Chondrocyte (in vitro differentiated cells): ENCODE results near the gene PPP6R2. TPM values are rescaled to one million over a fixed set of nuclear protein-coding genes. Genes with fewer than 3 reads are reported as not detected.
"Not testable (repeated sequence)": the region's sequence is repeated elsewhere in the genome, so short reads cannot be mapped to it uniquely, and the experiment has no call there.

ENCODE experiments used
- DNase-seq: peaks from one replicate; pipeline ENCODE4 v3.0.0; 2021; ENCODE audit warnings: mixed read lengths, low spot score
- H3K27ac Mint-ChIP-seq: one replicate; pipeline ENCODE4 v1.8.0; 2021; ENCODE audit warnings: mild to moderate bottlenecking, moderate library complexity, mixed read lengths; ENCODE audit not compliant: unreplicated experiment
- H3K27me3 Mint-ChIP-seq: 2 replicates; pipeline ENCODE4 v1.8.0; 2021; ENCODE audit warnings: low read depth, mixed read lengths
- H3K36me3 Mint-ChIP-seq: 2 replicates; pipeline ENCODE4 v1.8.0; 2021; ENCODE audit warnings: low read depth, mixed read lengths
- H3K4me1 Mint-ChIP-seq: 2 replicates; pipeline ENCODE4 v1.8.0; 2021; ENCODE audit warnings: low read depth, mild to moderate bottlenecking, mixed read lengths
- H3K4me3 Mint-ChIP-seq: one replicate; pipeline ENCODE4 v1.8.0; 2021; ENCODE audit warnings: mild to moderate bottlenecking, moderate library complexity, mixed read lengths; ENCODE audit not compliant: unreplicated experiment
- H3K9me3 Mint-ChIP-seq: 2 replicates; pipeline ENCODE4 v1.8.0; 2021; ENCODE audit warnings: low read depth, mixed read lengths
- total RNA-seq: library from RNA; stranded (reverse); gene quantifications from 3 replicates; pipeline ENCODE4 v1.2.1, GENCODE V29; 2021
- TF ChIP-seq, protein P1 (sequence below): fragments of 200-600 bp; sonication (generic); IDR thresholded peaks from 2 replicates; pipeline ENCODE4 v1.5.0; 2021; ENCODE audit warnings: antibody characterized with exemption, mild to moderate bottlenecking, moderate library complexity

Gene PPP6R2
- total RNA-seq, 1 donor from 2014 or later, result 47.1 TPM

DNA sequence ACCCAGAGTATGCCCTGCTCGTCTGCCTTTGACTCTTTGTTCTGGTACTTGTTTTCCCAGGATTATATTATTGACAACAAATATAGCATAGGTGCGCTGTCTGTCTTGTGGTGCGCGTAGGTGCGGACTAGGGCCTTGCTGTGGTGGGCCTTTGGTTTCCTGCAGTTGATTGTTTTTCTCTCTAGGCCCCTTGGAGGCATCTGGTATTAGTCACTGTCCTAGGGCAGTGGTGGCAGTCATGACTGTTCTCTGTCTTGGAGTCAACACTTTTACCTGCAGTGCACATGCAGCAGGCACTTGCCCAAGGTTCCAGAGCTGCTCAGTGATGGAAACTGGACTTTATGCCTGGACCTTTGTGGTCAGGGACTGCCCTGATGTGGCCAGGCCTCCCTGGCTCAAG is 18.6 kb downstream of the PPP6R2 start:
- TF ChIP-seq, protein P1, sequence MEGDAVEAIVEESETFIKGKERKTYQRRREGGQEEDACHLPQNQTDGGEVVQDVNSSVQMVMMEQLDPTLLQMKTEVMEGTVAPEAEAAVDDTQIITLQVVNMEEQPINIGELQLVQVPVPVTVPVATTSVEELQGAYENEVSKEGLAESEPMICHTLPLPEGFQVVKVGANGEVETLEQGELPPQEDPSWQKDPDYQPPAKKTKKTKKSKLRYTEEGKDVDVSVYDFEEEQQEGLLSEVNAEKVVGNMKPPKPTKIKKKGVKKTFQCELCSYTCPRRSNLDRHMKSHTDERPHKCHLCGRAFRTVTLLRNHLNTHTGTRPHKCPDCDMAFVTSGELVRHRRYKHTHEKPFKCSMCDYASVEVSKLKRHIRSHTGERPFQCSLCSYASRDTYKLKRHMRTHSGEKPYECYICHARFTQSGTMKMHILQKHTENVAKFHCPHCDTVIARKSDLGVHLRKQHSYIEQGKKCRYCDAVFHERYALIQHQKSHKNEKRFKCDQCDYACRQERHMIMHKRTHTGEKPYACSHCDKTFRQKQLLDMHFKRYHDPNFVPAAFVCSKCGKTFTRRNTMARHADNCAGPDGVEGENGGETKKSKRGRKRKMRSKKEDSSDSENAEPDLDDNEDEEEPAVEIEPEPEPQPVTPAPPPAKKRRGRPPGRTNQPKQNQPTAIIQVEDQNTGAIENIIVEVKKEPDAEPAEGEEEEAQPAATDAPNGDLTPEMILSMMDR, result no peak
- H3K4me1 Mint-ChIP-seq, result peaks cover 15% of the 10 kb centered on the region
- no peak overlapping the region for H3K27ac Mint-ChIP-seq
- no peak overlapping the region for H3K4me3 Mint-ChIP-seq
- no peak for DNase-seq
- no peaks in the 10 kb centered on the region for H3K9me3 Mint-ChIP-seq
- no peaks in the 10 kb centered on the region for H3K27me3 Mint-ChIP-seq
- peaks cover 3% of the 10 kb centered on the region for H3K36me3 Mint-ChIP-seq

DNA sequence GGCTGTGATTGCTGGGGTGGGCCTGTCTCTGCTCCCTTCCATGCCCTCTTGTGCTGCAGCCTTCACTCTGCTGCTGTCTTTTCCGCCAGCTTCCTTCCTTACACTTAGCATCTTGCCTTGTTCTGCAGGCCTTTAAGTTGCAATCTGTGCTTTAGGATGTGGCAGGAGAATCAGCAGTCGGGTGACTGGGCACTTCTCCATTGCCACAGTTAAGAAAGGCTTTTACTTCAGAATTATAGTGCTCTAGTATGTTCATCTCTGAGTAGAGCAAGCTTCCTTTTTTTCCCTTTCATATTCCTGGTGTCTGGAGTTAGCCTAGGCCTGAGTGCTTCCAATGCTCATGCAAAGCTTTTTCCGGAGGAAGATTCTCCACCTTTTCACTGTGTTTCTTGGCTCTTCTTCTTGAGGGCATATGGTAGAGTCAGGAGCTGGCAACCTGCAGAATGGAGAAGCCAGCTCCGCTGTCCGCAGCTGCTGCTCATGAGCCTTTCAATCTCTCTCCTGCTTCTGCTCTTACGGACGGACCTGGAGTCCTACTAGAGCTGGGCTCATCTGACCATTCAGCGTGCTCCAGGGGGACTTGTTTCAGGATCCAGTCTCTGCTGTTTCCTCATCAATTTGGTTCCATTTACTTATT is 20.2 kb downstream of the PPP6R2 start:
- no peak for DNase-seq
- TF ChIP-seq, protein P1, result no peak
- Mint-ChIP-seq H3K27ac (no peak overlapping the region), H3K27me3 (no peaks in the 10 kb centered on the region), H3K4me3 (no peak overlapping the region), H3K4me1 (peaks cover 21% of the 10 kb centered on the region), H3K36me3 (peaks cover 6% of the 10 kb centered on the region), H3K9me3 (no peaks in the 10 kb centered on the region)

DNA sequence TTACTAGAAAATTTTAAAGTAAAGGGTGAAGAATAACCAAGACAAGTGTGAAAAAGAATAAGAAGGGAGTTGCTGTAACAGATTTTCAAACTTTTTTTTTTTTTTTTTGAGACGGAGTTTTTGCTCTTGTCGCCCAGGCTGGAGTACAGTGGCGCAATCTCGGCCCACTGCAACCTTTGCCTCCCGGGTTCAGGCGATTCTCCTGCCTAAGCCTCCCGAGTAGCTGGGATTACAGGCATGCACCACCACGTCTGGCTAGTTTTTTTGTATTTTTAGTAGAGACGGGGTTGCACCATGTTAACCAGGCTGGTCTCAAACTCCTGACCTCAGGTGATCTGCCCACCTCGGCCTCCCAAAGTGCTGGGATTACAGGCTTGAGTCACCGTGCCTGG is 20.7 kb downstream of the PPP6R2 start:
- not testable (repeated sequence) for H3K27me3 Mint-ChIP-seq, DNase-seq, H3K36me3 Mint-ChIP-seq, H3K27ac Mint-ChIP-seq, H3K9me3 Mint-ChIP-seq, H3K4me3 Mint-ChIP-seq
- H3K4me1 Mint-ChIP-seq, result peaks cover 21% of the 10 kb centered on the region

DNA sequence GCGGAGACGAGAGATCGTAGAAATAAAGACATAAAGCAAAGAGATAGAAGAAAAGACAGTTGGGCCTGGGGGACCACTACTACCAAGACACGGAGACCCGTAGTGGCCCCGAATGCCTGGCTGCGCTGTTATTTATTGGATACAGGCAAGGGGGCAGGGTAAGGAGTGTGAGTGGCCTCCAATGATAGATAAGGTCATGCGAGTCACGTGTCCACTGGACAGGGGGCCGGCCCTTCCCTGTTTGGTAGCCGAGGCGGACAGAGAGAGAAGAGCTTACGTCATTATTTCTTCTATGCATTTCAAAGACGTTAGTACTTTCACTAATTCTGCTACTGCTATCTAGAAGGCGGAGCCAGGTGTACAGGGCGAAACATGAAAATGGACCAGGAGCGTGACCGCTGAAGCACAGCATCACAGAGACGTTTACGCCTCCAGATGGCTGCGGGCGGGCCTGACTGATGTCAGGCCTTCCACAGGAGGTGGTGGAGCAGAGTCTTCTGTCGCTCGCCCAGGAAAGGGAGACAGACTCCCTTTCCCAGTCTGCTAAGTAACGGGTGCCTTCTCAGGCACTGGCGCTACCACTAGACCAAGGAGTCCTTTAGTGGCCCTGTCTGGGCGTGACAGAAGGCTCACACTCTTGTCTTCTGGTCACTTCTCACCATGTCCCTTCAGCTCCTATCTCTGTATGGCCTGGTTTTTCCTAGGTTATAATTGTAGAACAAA is 24.8 kb downstream of the PPP6R2 start:
- no peak overlapping the region for H3K4me3 Mint-ChIP-seq
- H3K9me3 Mint-ChIP-seq, result no peaks in the 10 kb centered on the region
- no peak for DNase-seq
- H3K27ac Mint-ChIP-seq, result peak overlapping the region; percentile 17
- H3K27me3 Mint-ChIP-seq, result no peaks in the 10 kb centered on the region
- peaks cover 16% of the 10 kb centered on the region for H3K4me1 Mint-ChIP-seq
- peaks cover 7% of the 10 kb centered on the region for H3K36me3 Mint-ChIP-seq
- TF ChIP-seq, protein P1, result no peak

DNA sequence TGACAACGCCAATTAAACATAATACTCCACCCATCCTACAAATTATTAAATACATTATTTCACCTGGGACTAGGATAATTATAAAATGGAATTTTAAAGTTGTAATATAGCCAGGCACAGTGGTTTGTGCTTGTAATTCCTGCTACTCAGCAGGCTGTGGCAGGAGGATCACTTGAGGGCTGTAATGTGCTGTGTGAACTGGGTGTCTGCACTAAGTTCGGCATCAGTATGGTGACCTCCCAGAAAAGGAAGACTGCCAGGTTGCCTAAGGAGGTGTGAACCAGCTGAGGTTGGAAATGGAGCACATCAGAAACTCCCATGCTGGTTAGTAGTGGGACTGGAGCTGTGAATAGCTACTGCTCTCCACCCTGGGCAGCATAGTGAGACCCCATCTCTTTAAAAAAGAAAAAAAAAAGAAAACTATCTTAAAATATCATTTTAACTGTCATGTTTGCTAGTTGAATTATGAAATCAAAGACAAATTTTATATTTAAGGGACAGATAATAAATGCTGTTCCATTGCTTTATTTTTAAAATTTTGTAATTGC is 28.0 kb downstream of the PPP6R2 start:
- TF ChIP-seq, protein P1, result no peak
- no peaks in the 10 kb centered on the region for H3K27me3 Mint-ChIP-seq
- no peak overlapping the region for H3K27ac Mint-ChIP-seq
- H3K36me3 Mint-ChIP-seq, result peaks cover 13% of the 10 kb centered on the region
- H3K4me1 Mint-ChIP-seq, result peaks cover 11% of the 10 kb centered on the region
- H3K4me3 Mint-ChIP-seq, result no peak overlapping the region
- no peaks in the 10 kb centered on the region for H3K9me3 Mint-ChIP-seq
- no peak for DNase-seq
